GM20431 (cell line): ENCODE results near the gene ITPR1.

ENCODE experiments used
- in situ Hi-C: fragments of 300-500 bp; cut with MseI, MboI; formaldehyde crosslinking; loops from one replicate; pipeline ENCODE4 v1.15.0; 2020; ENCODE audit warnings: low sequenced_read_pairs; ENCODE audit not compliant: unreplicated experiment

ITPR1 gene

DNA sequence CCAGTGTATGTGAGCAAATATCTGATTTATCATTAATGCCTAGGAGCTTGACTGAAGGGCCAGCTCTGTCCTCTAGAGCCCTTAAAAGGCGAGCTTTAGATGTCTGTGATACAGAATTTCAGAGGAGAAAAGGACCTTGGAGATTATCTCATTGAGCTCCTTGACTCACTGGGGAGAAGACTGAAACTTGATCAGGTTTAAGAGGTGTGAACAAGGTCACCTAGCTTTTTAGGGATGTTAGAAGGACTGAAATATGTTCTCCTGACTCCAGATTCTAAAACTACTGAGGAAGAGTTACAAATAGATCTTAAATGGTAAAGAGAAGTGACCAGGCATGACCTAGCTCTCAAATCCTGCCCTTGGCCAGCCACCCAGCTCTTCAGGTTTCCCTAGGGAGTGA lies 292.4 kb downstream of the ITPR1 start:
- in situ Hi-C loops, result no loop called here

DNA sequence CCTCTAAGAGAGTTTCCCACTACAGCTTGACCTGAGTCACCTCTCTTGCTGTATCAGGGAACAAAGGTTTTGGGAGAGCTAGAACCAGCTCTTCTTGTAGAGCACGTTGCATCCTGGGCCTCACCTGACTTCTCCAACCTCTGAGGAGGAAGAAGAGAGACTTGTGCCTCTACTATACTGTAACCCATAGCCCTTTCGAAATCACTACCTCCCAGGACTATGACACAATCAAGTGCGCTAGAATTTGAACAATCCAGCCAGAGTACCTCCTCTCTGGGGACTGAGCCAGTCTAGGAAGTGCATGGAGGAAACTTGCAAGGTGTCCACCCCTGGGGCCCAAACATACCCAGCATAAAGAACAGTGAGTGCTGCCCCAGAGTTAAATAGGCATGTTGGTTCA lies 293.3 kb downstream of the ITPR1 start:
- in situ Hi-C loops, result no loop called here

DNA sequence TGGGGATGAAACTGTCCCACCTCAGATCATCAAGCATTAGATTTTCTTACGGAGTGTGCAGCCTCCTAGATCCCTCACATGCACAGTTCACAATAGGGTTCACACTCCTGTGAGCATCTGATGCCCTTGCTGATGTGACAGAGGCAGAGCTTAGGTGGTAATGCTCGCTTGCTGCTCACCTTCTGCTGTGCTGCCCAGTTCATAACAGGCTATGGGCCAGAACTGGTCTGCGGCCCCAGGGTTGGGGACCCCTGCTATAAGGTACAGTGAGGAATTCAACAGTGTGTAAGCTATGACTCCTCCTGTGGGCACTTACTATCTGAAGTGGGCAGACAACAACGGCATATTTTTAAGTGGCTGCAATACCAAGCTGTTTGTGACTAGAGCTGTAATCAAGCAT lies 298.2 kb downstream of the ITPR1 start:
- in situ Hi-C loops, result no loop called here

DNA sequence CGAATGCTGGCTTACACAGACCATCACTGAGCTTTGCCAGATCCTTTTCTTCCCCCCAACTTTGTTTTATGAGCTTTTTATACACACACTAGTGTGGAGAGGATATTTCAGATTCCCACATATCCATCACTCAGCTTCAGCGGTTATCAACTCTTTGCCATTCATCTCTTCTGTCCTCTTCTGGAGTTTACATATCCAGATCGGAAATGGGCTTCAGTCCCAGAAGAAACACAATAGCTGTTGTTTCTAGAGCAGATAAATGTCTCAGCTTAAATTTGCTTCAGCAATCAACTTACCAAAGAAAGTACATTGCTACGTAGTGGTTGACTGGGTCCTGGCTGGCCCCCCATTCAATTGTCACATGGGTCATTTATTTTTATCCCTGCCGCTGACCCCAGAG lies 300.2 kb downstream of the ITPR1 start:
- in situ Hi-C loops, result no loop called here

DNA sequence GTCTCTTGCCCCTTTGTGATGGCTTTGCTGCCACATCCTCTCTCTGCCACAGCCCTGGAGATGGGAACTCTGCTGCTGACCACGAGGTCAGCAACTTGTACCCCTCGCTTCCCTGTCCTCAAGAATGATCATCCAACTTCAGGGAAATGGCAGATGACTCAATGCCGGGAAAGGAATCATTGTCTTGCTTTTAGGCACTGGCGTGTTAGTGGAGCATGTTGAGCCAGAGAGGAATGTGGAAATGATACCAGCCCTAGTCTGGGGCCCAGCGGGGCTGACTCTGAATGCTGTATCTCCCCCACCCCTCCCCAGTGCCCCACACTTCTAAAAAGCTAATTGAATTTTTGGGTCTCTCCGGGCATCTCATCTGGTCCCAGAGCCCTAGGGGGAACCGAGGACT lies 301.2 kb downstream of the ITPR1 start:
- in situ Hi-C loops, result no loop called here

DNA sequence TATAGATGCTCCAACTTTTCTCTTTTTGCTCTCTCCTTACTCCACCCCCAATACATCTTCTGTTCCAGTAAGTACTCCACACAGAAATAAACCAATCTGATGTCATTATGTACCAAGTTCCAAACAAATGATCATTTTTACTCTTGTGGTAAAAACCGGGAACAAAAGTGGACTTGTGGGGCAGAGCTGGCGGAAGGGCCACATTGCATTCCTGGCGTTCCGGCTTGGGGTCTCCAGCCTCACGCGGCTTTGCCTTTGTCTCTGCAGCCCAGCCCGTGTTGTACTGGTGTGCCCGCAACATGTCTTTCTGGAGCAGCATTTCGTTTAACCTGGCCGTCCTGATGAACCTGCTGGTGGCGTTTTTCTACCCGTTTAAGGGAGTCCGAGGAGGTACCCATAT lies 301.6 kb downstream of the ITPR1 start:
- in situ Hi-C loops, result no loop called here

DNA sequence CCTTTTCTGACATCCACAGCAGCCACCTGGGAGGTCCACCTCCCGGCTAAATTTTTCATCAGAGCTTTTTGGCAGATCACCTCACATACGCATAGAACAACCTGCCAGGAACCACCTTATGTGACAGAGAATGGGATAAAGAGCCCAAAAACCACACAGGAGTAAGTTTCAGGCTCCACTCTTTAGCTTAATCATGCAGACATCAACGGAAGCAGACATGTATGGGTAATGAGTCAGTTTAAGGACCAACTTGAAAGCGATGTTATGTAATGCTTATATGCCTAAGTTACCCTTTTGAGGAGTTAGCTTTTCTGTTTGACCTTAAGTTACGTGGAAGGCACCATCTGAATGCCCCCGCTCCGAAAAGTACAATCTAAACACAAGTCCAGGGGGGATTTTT lies 302.8 kb downstream of the ITPR1 start:
- in situ Hi-C loops, result no loop called here

DNA sequence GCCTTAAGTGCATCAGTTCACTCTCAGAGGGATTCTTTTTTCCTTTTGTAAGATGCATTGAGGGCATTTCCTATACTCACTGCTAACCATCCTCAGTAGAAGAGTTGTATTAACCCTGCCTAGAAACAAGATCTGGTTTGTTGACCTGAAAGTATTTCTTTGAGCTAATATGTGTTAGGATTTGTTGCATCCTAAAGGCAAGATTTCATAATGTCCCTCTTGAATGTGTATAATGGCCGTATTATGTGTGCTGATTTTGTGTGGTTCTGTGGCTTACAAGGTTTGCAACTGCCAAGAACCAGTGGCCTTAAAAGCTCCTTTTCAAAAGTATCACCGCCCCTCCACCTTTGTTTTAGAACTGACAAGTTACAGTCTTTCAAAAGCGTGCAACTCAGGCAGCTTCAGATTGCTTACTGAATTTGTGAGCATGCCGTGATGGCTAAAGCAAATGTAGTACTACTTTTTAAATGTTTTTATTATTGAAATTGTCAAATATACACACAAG lies 304.1 kb downstream of the ITPR1 start:
- in situ Hi-C loops, result no loop called here

DNA sequence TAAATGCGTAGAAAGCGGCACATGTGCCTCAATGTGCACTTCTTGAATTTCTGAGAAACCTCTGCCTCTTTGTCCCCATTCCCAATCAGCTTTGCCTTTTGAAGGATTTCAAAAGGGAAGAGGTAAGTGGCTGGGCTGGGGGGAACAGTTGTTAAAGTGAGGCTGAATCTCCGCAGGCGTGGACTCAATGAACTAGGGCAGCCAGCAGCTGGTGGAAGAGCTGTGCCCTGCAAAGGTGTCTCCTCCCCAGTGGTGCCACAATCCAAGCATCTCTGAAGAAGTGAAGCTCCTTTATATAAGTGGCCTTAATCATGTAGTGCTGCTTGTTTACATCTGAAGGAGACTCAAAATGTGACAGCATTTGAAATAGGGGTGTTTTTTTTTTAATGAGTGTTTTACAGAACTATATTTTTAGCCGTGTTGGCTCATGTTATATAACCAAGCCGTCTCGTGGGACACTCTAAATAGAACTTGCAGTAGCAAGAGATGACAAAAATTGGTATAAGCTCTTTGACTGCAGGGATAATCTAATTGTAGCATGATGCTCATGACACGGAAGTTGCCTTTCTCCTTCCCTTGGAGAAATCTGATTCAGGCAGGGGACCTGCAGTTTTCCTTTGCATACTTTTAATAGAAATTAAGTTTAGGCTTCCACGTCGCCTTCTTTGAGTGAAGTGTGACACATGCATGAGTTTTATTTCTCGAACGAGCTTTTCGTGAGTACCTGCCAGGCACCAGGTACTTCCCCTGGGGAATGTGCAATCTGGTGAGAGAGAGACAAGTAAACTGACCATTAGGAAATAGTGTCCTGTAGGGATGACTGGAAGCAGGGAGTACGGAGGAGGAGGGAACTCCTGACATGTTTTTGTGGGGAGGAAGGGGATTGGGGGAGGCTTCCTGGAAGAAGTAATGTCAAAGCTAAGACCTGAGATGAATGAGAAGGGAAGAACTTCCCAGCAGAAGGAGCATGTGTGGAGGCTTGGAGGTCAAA lies 306.4 kb downstream of the ITPR1 start:
- in situ Hi-C loops, result no loop called here

DNA sequence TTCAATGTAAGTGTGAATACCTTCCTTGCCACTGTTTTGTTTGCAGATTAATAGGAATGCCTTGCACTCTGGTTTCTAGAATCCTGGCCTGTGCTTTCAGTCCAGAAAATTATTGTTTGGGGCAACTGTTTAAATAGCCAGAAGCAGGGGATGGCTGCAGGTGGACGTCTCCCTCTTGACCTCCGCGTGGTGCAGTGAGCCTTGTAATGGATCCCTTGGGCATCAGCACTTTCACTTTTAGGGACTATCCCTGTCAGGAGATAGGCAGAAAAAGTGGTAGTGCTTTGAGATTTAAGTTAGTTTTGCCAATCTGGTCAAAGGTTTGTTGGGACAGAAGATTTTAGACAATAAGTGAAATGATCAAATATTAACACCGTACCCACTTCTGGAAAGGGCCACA lies 307.4 kb downstream of the ITPR1 start:
- in situ Hi-C loops, result no loop called here

DNA sequence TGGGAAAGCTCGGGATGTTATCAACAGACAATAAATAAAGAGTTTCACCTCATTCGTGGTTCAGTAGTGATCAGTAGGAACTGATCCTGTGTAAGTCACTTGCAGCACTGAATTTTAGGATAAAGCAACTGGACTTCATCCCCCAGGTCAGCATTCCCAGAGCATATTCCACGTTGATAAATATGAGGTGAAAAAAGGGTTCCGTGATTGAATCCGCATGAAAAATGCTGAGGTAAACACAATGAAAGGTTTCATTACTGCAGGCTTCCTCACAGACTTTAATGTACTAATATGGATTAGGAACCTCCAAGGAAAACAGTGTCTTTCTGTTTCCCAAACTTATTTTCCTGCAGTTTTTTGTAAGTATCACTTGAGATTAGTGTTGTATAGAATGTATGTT lies 308.7 kb downstream of the ITPR1 start:
- in situ Hi-C loops, result no loop called here

DNA sequence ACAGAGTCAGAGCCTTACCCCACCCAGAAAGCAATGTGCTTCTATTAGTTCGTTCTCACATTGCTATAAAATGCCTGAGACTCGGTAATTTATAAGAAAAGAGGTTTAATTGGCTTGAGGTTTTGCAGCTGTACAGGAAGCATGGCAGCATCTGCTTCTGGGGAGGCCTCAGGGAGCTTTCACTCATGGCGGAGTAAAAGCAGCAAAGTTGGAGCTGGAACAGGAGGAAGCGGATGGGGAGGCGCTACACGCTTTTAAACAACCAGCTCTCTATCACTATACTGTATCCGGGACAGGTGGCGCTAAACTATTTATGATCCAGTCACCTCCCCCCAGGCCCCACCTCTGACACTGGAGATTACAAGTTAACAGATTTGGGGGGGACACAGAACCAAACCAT lies 309.8 kb downstream of the ITPR1 start:
- in situ Hi-C loops, result no loop called here

DNA sequence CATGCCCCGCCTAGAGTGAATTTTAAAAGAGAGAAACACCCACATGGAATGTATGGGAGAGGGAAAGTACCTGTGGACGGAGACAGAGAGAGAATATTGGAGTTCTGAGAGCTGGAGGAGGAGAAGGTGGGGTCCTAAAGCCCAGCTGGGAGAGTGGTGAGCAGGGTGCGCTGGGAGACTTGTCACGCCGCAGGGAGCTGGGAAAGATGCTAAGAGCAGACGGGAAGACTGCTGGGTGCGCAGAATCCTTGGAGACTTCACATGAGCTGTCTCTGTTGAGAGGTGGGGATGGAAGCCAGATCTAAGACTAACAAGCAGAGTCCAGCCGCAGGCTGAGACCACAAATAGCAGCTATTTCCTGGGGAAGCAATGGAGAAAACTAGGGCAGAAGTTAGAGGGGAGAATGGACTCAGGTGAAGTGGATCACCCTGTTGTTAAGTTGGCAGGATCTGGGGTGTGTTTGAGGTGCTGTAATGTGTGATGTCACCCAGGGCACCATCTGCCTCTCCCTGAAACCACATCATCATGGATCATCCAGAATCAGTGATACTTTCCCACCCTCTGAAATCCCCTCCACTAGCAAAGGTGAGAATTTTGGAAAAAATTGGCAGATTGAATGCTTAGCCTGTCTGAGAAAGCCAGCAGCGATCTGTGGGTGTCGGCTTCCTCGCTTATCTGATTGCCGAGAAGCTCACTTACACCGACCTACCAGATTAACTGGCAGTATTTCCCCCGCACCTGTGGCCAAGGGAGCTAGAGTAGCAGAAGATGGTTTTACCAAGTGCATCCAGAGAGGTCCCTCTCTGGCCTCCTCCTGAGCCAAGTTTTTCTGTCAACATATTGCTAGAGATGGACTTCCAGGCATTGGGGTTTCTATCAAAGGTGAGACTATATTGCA lies 311.3 kb downstream of the ITPR1 start:
- in situ Hi-C loops, result no loop called here

DNA sequence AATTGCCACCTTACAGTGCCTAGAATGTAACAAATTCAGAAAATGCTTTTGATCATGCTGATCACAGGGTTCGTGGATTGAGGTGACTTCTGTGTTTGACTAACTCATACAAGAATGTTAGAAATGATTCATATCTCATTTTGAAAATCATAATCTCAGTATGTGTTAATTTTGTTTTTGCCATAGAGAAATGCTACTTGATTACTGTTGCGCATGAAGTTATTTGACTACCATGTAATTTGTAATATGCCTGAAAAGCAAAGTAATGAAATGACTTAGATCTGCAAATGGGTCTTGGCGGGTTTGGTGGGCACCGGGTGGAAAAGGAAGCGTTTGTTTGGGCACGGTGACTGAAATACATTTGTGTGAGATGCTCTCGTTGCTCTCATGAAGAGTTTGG lies 312.5 kb downstream of the ITPR1 start:
- in situ Hi-C loops, result no loop called here

DNA sequence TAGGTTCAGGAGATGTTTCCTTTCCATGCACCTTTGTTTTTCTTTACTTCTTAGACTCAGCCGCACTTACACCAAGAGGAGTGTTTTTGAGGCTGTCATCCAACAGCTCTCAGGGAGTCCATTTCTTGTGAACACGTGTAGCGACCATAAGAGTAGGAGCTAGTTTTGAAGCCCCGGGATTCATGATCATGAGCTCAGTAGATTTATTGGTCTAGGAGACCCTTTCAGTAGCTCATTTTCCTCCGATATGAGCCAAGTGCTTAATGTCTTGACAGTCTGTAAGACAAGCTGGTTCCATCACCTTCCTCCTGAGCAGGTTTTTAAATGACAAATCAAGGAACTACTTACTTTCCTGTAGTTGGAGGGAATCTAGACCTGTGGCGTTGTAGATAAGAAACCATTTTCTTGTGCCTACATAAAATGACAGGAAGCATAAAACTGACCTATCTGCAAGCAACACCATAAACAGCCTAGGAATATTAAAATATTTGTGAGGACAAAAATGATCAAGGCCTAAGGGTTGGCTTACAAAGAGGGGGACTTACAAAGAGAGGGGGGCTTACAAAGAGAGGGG lies 313.5 kb downstream of the ITPR1 start:
- in situ Hi-C loops, result no loop called here

DNA sequence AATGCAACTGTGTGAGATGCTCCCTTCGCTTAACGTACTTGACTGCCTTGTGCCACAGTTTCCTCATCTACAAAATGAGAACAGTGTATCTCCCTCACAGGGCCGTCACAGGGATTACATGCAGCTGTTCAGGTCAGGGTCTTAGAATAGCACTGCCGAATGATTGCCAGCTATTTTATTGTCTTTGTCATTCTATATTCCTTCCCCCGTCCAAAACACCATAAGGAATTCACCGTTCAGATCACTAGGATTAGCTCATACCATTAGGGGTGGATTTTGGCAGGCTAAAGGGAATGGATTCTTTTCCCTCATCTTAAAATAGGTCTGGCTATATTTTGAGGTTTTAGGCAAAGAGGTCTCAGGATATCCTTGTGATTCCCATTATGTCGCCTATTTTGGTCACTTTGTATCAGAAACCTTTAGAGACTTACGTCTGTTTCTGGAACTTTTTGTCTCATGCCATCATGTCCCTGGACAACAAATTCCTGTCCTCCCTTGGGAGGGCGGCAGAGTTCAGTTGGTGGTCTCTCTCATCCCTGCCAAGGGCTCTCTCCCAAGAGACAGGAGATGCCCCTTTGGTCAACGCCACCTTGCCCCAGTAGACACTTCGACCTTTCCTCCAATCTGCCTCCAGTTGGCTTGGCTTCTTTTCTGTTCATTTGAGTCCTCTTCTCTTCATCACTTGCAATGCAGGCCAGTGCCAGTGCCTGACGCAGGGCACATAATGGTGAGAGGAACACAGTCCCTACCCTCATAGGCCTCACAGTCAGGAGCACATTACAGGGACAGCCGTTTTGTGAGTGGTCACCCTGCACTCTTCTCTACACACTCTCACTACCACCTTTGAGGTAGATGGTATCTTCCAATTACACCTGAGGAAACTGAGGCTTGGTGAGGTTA lies 314.5 kb downstream of the ITPR1 start:
- in situ Hi-C loops, result no loop called here

DNA sequence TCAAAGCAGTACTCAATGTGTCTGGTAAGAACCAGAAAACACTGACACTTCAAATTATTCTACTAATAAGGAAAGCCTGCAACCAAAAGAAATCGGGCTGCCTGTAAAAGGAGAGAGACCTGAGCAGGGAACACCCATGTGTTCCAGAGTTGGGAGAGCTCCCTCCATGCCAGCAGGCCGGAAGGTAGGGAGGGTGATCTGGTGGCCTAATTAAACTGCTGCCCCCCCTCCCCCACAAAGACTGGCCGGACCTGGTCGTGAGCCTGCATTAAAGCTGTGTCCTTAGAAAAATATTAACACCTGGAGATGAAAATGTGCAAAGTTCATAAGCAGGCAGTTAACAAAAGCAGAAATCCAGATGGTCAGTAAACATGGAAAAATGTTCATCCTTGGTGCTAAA lies 315.5 kb downstream of the ITPR1 start:
- in situ Hi-C loops, result no loop called here

DNA sequence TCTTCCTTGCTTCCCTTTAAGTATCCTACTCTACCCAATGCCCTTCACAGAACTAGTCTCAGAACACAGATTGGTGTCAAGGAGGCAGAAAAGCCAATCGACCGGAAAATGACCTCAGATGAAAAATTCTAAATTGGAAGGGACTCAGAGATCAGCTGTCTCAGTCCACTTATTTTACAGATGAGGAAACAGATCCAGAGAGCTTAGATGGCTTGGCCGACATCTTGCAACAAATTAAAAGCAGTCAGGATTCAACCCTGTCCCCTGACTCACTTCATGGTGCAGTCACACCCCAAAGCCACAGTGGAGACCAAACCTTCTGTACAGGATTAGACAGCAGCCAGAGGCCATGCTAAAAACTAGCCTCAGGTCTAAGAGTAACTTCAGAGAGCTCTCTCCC lies 316.8 kb downstream of the ITPR1 start:
- in situ Hi-C loops, result no loop called here

DNA sequence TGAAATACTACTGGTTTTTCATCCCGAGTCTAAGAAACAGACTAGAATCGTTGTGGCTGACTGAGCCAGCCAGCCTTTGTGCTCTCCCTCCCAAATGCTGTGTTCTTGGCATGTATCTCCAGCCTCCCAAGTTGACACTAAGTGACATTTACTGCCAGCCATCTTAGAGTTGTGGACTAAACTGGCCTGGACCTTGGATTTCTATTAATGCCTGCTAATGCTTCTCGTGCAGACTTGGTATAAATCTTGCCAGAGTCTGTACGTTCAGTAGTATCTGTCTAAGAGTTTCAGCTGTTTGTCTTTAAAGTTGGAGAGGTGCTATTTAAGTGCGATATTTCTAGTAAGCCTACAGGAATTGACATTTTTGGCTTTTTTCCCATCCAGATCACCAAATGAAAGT lies 319.4 kb downstream of the ITPR1 start:
- in situ Hi-C loops, result no loop called here

DNA sequence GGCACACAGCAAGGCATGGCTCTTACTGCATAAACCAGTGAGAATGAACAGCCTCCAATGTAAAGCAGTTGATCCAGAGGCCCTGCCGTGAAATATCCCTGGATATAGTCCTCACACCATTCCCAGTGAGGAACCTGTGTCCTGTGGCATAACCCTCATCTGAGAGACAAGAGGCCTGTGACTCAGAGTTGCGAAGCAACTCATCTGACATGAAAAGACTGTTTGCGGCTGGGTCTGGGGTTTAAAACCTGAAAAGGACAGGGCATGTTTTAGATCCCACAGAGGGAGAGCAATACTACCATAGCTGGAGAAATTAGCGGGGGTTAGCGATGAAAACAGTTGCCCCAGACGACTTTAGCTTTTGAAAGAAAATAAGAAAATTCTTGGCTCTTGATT lies 320.8 kb downstream of the ITPR1 start:
- in situ Hi-C loops, result no loop called here
